Neural cell (in vitro differentiated cells): ENCODE measurements around the gene LRRC57. TPM values are rescaled to one million over a fixed set of nuclear protein-coding genes. Genes with fewer than 3 reads are reported as not detected.
"Not testable (repeated sequence)": the region's sequence is repeated elsewhere in the genome, so short reads cannot be mapped to it uniquely, and the experiment has no call there.

ENCODE experiments used
- H2AFZ ChIP-seq: fragments of 200-600, 300-800 bp; sonication (generic), shearing (Covaris generic); 2 replicates; pipeline ENCODE4 v1.6.0; 2014; ENCODE audit warnings: low read depth, mild to moderate bottlenecking, antibody characterized with exemption, low read length, moderate library complexity
- H3F3A ChIP-seq: fragments of 200-600 bp; shearing (Covaris generic); 2 replicates; pipeline ENCODE4 v1.6.1; 2016; ENCODE audit warnings: mild to moderate bottlenecking, moderate library complexity, mixed read lengths, antibody characterized with exemption, low read length; ENCODE audit not compliant: insufficient read depth, poor library complexity, severe bottlenecking
- H3K27ac ChIP-seq: fragments of 200-600, 300-800 bp; sonication (generic), shearing (Covaris generic); 2 replicates; pipeline ENCODE4 v1.5.1; 2014; ENCODE audit warnings: mild to moderate bottlenecking, low read length, moderate library complexity
- H3K27me3 ChIP-seq: fragments of 300-800, 200-600 bp; sonication (generic), shearing (Covaris generic); 2 replicates; pipeline ENCODE4 v1.6.0; 2014; ENCODE audit warnings: mild to moderate bottlenecking, low read depth, low read length, moderate library complexity; ENCODE audit not compliant: insufficient read depth
- H3K36me3 ChIP-seq: fragments of 300-800, 200-600 bp; sonication (generic), shearing (Covaris generic); 2 replicates; pipeline ENCODE4 v1.5.1; 2014; ENCODE audit warnings: mild to moderate bottlenecking, antibody characterized with exemption, low read length, moderate library complexity; ENCODE audit not compliant: insufficient read depth
- H3K4me2 ChIP-seq: fragments of 300-800, 200-600 bp; sonication (generic), shearing (Covaris generic); 2 replicates; pipeline ENCODE4 v1.6.0; 2014; ENCODE audit warnings: mild to moderate bottlenecking, low read length
- H3K4me3 ChIP-seq: fragments of 300-800, 200-600 bp; sonication (generic), shearing (Covaris generic); 2 replicates; pipeline ENCODE4 v1.5.1; 2014; ENCODE audit warnings: mild to moderate bottlenecking, low read length, moderate library complexity
- H3K79me2 ChIP-seq: fragments of 200-600 bp; shearing (Covaris generic); replicated peaks from 2 replicates; pipeline ENCODE4 v1.6.0; 2014; ENCODE audit warnings: mild to moderate bottlenecking, low read length, moderate library complexity; ENCODE audit not compliant: insufficient read depth
- H3K9ac ChIP-seq: fragments of 300-800, 200-600 bp; sonication (generic), shearing (Covaris generic); 2 replicates; pipeline ENCODE4 v1.6.1; 2016; ENCODE audit warnings: mild to moderate bottlenecking, low read length, mixed read lengths
- H3K9me2 ChIP-seq: fragments of 200-600 bp; shearing (Covaris generic); 2 replicates; pipeline ENCODE4 v1.6.1; 2016; ENCODE audit warnings: mild to moderate bottlenecking, low read length, mixed read lengths; ENCODE audit not compliant: insufficient read depth
- H3K9me3 ChIP-seq: fragments of 200-600, 300-800 bp; sonication (generic), shearing (Covaris generic); 2 replicates; pipeline ENCODE4 v1.6.1; 2016; ENCODE audit warnings: mild to moderate bottlenecking, mixed run types, low read length, moderate library complexity, mixed read lengths
- H4K20me1 ChIP-seq: fragments of 200-600 bp; shearing (Covaris generic); 2 replicates; pipeline ENCODE4 v1.6.1; 2016; ENCODE audit warnings: mild to moderate bottlenecking, mixed run types; ENCODE audit not compliant: insufficient read depth
- CTCF ChIP-seq: fragments of 450-650 bp; IDR thresholded peaks from 2 replicates; pipeline ENCODE4 v1.5.1; 2014; ENCODE audit warnings: antibody characterized with exemption, mild to moderate bottlenecking, moderate library complexity; ENCODE audit not compliant: poor library complexity, severe bottlenecking
- EP300 ChIP-seq: fragments of 450-650 bp; conservative IDR thresholded peaks from 2 replicates; pipeline ENCODE4 v1.6.1; 2014; ENCODE audit warnings: antibody characterized with exemption, mild to moderate bottlenecking, moderate library complexity; ENCODE audit not compliant: poor library complexity, severe bottlenecking
- EZH2 ChIP-seq: fragments of 200-600, 300-800 bp; shearing (Covaris generic), sonication (generic); IDR thresholded peaks from 2 replicates; pipeline ENCODE4 v1.6.1; 2014; ENCODE audit warnings: antibody characterized with exemption, low read length, borderline replicate concordance, mild to moderate bottlenecking; ENCODE audit not compliant: insufficient read depth, poor library complexity, severe bottlenecking
- MXI1 ChIP-seq: fragments of 450-650 bp; conservative IDR thresholded peaks from 2 replicates; pipeline ENCODE4 v1.6.1; 2014; ENCODE audit warnings: antibody characterized with exemption, mild to moderate bottlenecking; ENCODE audit not compliant: poor library complexity, severe bottlenecking
- POLR2AphosphoS5 ChIP-seq: IDR thresholded peaks from 2 replicates; pipeline ENCODE4 v1.6.1; 2012
- RAD21 ChIP-seq: fragments of 450-650 bp; conservative IDR thresholded peaks from 2 replicates; pipeline ENCODE4 v1.6.1; 2014; ENCODE audit warnings: antibody characterized with exemption, mild to moderate bottlenecking, moderate library complexity
- REST ChIP-seq: IDR thresholded peaks from 2 replicates; pipeline ENCODE4 v1.6.1; 2012; ENCODE audit warnings: borderline replicate concordance
- SMC3 ChIP-seq: fragments of 450-650 bp; conservative IDR thresholded peaks from 2 replicates; pipeline ENCODE4 v1.6.1; 2014; ENCODE audit warnings: antibody characterized with exemption, mild to moderate bottlenecking, moderate library complexity; ENCODE audit not compliant: poor library complexity
- TAF1 ChIP-seq: IDR thresholded peaks from 2 replicates; pipeline ENCODE4 v1.6.1; 2012; ENCODE audit warnings: low read depth
- polyA plus RNA-seq: library from polyadenylated mRNA; depleted of rRNA; stranded (reverse); fragments of >200 nt; gene quantifications from 2 replicates; pipeline ENCODE4 v1.2.3, GENCODE V29; 2014

The LRRC57 gene
- polyA plus RNA-seq, 1 donor from 2014 or later, result 8.4 TPM

- no peak overlapping the region for H3K9ac ChIP-seq
- no peaks in the 10 kb centered on the region for H3K79me2 ChIP-seq
- H3K4me3 ChIP-seq, result no peak overlapping the region
- no peaks in the 10 kb centered on the region for H3K9me3 ChIP-seq
- H3K9me2 ChIP-seq, result no peaks in the 10 kb centered on the region
- no peaks in the 10 kb centered on the region for H3F3A ChIP-seq
- no peak overlapping the region for H3K4me2 ChIP-seq
- TF ChIP-seq REST, result no peak
- TF ChIP-seq RAD21, result no peak
- no peak for TF ChIP-seq EZH2
- no peak for TF ChIP-seq MXI1
- no peak for TF ChIP-seq TAF1
- TF ChIP-seq EP300, result no peak
- no peak for TF ChIP-seq SMC3
- no peak for TF ChIP-seq POLR2AphosphoS5
- TF ChIP-seq CTCF, result no peak
- no peaks in the 10 kb centered on the region for H3K27me3 ChIP-seq
- H3K27ac ChIP-seq, result no peak overlapping the region
- H4K20me1 ChIP-seq, result no peaks in the 10 kb centered on the region
- H2AFZ ChIP-seq, result no peak overlapping the region
- no peaks in the 10 kb centered on the region for H3K36me3 ChIP-seq
Measured at GRCh38 chr15:42558739-42559138, 10.1 kb upstream of the LRRC57 start.

- not testable (repeated sequence) for H3K79me2 ChIP-seq, H3K4me3 ChIP-seq
Measured at GRCh38 chr15:42556550-42557207, 8.1 kb upstream of the LRRC57 start.

GRCh38 chr15:42553554-42553953 lies 5.0 kb upstream of the LRRC57 start:
- H3K79me2 ChIP-seq, result peaks cover 19% of the 10 kb centered on the region

More at GRCh38 chr15:42556550-42557207, 8.1 kb upstream of the LRRC57 start:
- H3K36me3 ChIP-seq, H2AFZ ChIP-seq, H3K9me2 ChIP-seq, H3K9me3 ChIP-seq, H3K27ac ChIP-seq, H3K9ac ChIP-seq, H3K4me2 ChIP-seq, H3K27me3 ChIP-seq, H3F3A ChIP-seq, H4K20me1 ChIP-seq: not testable (repeated sequence)

More at GRCh38 chr15:42553554-42553953, 5.0 kb upstream of the LRRC57 start:
- Histone ChIP-seq H3F3A (no peaks in the 10 kb centered on the region), H3K36me3 (no peaks in the 10 kb centered on the region), H3K4me2 (no peak overlapping the region), H3K9ac (no peak overlapping the region), H4K20me1 (no peaks in the 10 kb centered on the region), H3K9me2 (no peaks in the 10 kb centered on the region), H3K27me3 (no peaks in the 10 kb centered on the region), H2AFZ (no peak overlapping the region), H3K9me3 (no peaks in the 10 kb centered on the region), H3K27ac (no peak overlapping the region), H3K4me3 (no peak overlapping the region)
- TF ChIP-seq EZH2 (no peak), RAD21 (no peak), POLR2AphosphoS5 (no peak), EP300 (no peak), SMC3 (no peak), CTCF (no peak), MXI1 (no peak), TAF1 (no peak), REST (no peak)
